Gastrocnemius medialis (tissue), 4 donors: ENCODE measurements around the gene RRAD. TPM values are rescaled to one million over a fixed set of nuclear protein-coding genes. Genes with fewer than 3 reads are reported as not detected.
A peak's percentile ranks its signal among the peaks of the same experiment; 100 is the strongest.

ENCODE experiments used
- ATAC-seq, 2 donors: fragments of 150-250 bp; one replicate each; pipeline ENCODE4 v1.9.1; 2016
- DNase-seq, 2 donors: peaks; one replicate each; pipeline ENCODE4 v3.0.0-alpha.2; 2019
- H3K27ac ChIP-seq, 4 donors: fragments of 200-600 bp; sonication (generic); 1 replicate in 1 of 4; 2 replicates in 3 of 4; pipeline ENCODE4 v1.5.1; 2016 to 2018; ENCODE audit warnings: mild to moderate bottlenecking in 2 of 4, moderate library complexity in 1 of 4
- H3K27me3 ChIP-seq, 3 donors: fragments of 200-600 bp; sonication (generic) in 2 of 3; 1 replicate in 1 of 3; 2 replicates in 2 of 3; pipeline versions ENCODE4 v1.5.1 to v1.6.0; 2016 to 2019; ENCODE audit warnings: mild to moderate bottlenecking in 1 of 3, moderate library complexity in 1 of 3
- H3K36me3 ChIP-seq, 2 donors: fragments of 200-600 bp; sonication (generic) in 1 of 2; one replicate each; pipeline ENCODE4 v1.5.1; 2017 to 2018
- H3K4me1 ChIP-seq, 2 donors: fragments of 200-600 bp; sonication (generic) in 1 of 2; one replicate each; pipeline ENCODE4 v1.5.1; 2016 to 2017; ENCODE audit warnings: mild to moderate bottlenecking in 2 of 2
- H3K4me3 ChIP-seq, 4 donors: fragments of 200-600 bp; sonication (generic) in 3 of 4; 1 replicate in 1 of 4; 2 replicates in 3 of 4; pipeline ENCODE4 v1.5.1; 2016 to 2019; ENCODE audit warnings: mild to moderate bottlenecking in 2 of 4
- H3K9me3 ChIP-seq, 3 donors: fragments of 200-600 bp; sonication (generic) in 2 of 3; 1 replicate in 1 of 3; 2 replicates in 2 of 3; pipeline ENCODE4 v1.5.1; 2016 to 2019
- POLR2A ChIP-seq, 2 donors: fragments of 450-650 bp; IDR thresholded peaks; one replicate each; pipeline ENCODE4 v1.6.1; 2017; ENCODE audit warnings: antibody characterized with exemption in 2 of 2, mild to moderate bottlenecking in 2 of 2, moderate library complexity in 2 of 2
- in situ Hi-C, 4 donors: fragments of 200-750 bp; cut with MboI; loops; one replicate each; pipeline versions ENCODE4 v1.15.0 to v1.8.0; 2017; ENCODE audit warnings: low sequenced_read_pairs in 4 of 4
- intact Hi-C: fragments of 100-400 bp; cut with DNase I; formaldehyde crosslinking; loops from one replicate; pipeline ENCODE4 v1.15.1; 2023; ENCODE audit warnings: low total_unique reads
- total RNA-seq, 4 donors: library from RNA; depleted of rRNA; stranded (reverse); fragments of >200 nt; gene quantifications; one replicate each; pipeline versions ENCODE4 v1.1.0 to v1.2.3, GENCODE V29; 2016
- TF ChIP-seq, protein P1 (sequence below), 5 experiments: fragments of 450-650 bp in 3 of 5; fragments of 200-600 bp in 2 of 5; sonication (generic) in 2 of 5; IDR thresholded peaks in 4 of 5; conservative IDR thresholded peaks in 1 of 5; 1 replicate in 4 of 5; 2 replicates in 1 of 5; pipeline ENCODE4 v1.5.1; 2016 to 2019; ENCODE audit warnings: antibody characterized with exemption in 5 of 5, mild to moderate bottlenecking in 3 of 5, moderate library complexity in 3 of 5

The RRAD gene
- total RNA-seq, 4 donors from 2014 or later, result 286 to 1,191 (median 655) TPM

- intact Hi-C loops, result no loop called here
Measured at GRCh38 chr16:66882702-66883101, 42.6 kb downstream of the RRAD start.

DNA sequence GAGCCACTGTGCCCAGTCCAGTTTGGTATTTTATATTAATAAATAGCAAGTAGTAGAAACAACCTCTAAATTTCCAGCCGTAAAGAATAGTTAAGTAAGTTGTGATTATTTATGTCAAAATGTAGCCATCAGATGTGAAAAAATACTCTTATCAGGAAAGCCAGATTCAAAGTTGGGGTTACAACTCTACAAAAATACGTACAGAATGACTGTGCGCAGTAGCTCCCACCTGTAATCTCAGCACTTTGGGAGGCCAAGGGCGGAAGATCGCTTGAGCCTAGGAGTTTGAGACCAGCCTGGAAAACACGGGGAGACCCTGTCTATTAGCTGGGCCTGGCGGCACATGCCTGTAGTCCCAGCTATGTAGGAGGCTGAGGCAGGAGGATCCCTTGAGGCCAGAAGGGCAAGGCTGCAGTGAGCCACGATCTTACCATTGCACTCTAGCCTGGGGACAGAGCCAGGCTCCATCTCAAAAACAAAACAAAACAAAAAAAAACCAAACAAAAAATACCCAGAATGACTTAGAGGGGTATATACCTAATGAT lies 43.3 kb downstream of the RRAD start:
- H3K4me1 ChIP-seq, result peaks cover 9% of the 10 kb centered on the region in 2 donors
- H3K27ac ChIP-seq, result peak overlapping the region in 2 of 4 donors; percentile 79 to 82
- in situ Hi-C loops, result no loop called here
- intact Hi-C loops, result no loop called here
- H3K4me3 ChIP-seq, result no peak overlapping the region
- H3K36me3 ChIP-seq, result peaks cover 0 to 15% of the 10 kb centered on the region in 2 donors
- ATAC-seq (no peak), DNase-seq (no peak)
- no peaks in the 10 kb centered on the region for H3K9me3 ChIP-seq
- TF ChIP-seq, protein P1, sequence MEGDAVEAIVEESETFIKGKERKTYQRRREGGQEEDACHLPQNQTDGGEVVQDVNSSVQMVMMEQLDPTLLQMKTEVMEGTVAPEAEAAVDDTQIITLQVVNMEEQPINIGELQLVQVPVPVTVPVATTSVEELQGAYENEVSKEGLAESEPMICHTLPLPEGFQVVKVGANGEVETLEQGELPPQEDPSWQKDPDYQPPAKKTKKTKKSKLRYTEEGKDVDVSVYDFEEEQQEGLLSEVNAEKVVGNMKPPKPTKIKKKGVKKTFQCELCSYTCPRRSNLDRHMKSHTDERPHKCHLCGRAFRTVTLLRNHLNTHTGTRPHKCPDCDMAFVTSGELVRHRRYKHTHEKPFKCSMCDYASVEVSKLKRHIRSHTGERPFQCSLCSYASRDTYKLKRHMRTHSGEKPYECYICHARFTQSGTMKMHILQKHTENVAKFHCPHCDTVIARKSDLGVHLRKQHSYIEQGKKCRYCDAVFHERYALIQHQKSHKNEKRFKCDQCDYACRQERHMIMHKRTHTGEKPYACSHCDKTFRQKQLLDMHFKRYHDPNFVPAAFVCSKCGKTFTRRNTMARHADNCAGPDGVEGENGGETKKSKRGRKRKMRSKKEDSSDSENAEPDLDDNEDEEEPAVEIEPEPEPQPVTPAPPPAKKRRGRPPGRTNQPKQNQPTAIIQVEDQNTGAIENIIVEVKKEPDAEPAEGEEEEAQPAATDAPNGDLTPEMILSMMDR (IDR thresholded peaks at IDR 0.05 in 4 of 5, conservative IDR thresholded peaks at IDR 0.05 in 1 of 5), result no peak
- no peak for TF ChIP-seq POLR2A (IDR thresholded peaks at IDR 0.05)
- no peaks in the 10 kb centered on the region for H3K27me3 ChIP-seq

More at GRCh38 chr16:66882702-66883101, 42.6 kb downstream of the RRAD start:
- Histone ChIP-seq H3K27me3 (no peaks in the 10 kb centered on the region), H3K9me3 (no peaks in the 10 kb centered on the region), H3K4me3 (no peak overlapping the region), H3K36me3 (peaks cover 0 to 15% of the 10 kb centered on the region in 2 donors), H3K4me1 (peaks cover 9% of the 10 kb centered on the region in 2 donors), H3K27ac (peak overlapping the region in 1 of 4 donors; percentile 7)
- TF ChIP-seq POLR2A (IDR thresholded peaks at IDR 0.05), result no peak
- TF ChIP-seq, protein P1 (IDR thresholded peaks at IDR 0.05 in 4 of 5, conservative IDR thresholded peaks at IDR 0.05 in 1 of 5), result no peak
- in situ Hi-C loops, result no loop called here
- ATAC-seq (no peak), DNase-seq (no peak)

- Histone ChIP-seq H3K4me3 (peak overlapping the region in 3 of 4 donors; percentile 68 to 94 (median 86)), H3K9me3 (no peaks in the 10 kb centered on the region), H3K4me1 (peaks cover 9% of the 10 kb centered on the region in 2 donors), H3K27me3 (no peaks in the 10 kb centered on the region), H3K27ac (peak overlapping the region; percentile 78 to 87 (median 80)), H3K36me3 (peaks cover 0 to 15% of the 10 kb centered on the region in 2 donors)
- in situ Hi-C loops, result no loop called here
- intact Hi-C loops, result no loop called here
- ATAC-seq (no peak), DNase-seq (no peak)
- TF ChIP-seq, protein P1 (IDR thresholded peaks at IDR 0.05 in 4 of 5, conservative IDR thresholded peaks at IDR 0.05 in 1 of 5), result no peak
- no peak for TF ChIP-seq POLR2A (IDR thresholded peaks at IDR 0.05)
Measured at GRCh38 chr16:66881560-66881959, 43.8 kb downstream of the RRAD start.

DNA sequence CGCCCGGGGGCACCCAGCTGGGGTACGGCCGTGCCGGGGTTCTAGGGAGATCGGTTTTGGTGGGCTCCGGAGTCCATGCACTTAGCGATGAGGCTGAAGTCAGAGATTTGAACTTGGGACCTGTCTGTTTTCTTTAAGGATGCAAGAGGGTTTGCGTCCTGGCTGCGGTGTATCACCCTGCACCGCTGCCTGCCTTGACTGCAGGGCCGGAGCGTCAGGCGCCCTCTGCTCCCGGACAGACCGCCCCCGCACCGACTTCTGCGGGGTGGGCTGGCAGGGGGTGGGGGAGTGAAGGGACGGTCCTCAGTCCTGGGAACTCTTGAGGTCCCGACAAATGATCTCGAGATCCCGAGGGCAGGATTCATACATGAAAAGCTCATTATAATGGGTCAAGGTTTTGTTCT lies 44.3 kb downstream of the RRAD start:
- peaks cover 9% of the 10 kb centered on the region in 2 donors for H3K4me1 ChIP-seq
- no peaks in the 10 kb centered on the region for H3K9me3 ChIP-seq
- H3K4me3 ChIP-seq, result peak overlapping the region; percentile 68 to 94 (median 86)
- in situ Hi-C loops, result no loop called here
- H3K36me3 ChIP-seq, result peaks cover 0 to 15% of the 10 kb centered on the region in 2 donors
- DNase-seq, result no peak
- peak; percentile 3 to 7 for ATAC-seq
- no peaks in the 10 kb centered on the region for H3K27me3 ChIP-seq
- TF ChIP-seq POLR2A (IDR thresholded peaks at IDR 0.05), result no peak
- TF ChIP-seq, protein P1 (IDR thresholded peaks at IDR 0.05 in 4 of 5, conservative IDR thresholded peaks at IDR 0.05 in 1 of 5), result no peak
- intact Hi-C loops, result no loop called here
- peak overlapping the region; percentile 78 to 87 (median 80) for H3K27ac ChIP-seq
